ENCODE results near the gene MYPOP.
A peak's percentile ranks its signal among the peaks of the same experiment; 100 is the strongest.

MYPOP gene, protein sequence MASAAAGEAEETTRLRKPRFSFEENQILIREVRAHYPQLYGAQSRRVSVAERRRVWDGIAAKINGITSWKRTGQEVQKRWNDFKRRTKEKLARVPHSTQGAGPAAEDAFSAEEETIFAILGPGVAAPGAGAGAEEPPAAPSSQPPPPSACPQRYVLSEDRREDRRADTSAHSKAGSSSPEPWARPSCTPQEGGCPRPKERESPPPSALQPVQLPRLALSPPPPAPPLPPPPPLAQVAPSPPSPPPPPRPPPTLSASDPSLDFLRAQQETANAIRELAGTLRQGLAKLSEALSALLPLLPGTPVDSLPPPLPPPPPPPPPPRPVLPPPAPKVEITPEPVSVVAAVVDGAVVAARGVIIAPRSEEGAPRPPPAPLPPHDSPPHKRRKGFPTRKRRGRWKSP

GRCh38 chr19:45901912-45902650, at the start of gene MYPOP:
MYPOP (minus strand) TSS chr19:45902613; CDS start chr19:45901773, 840 bp downstream.
- DNase-seq: peak in 1 of 2 experiments; percentile 53

- DNase-seq: no peak
Observed at GRCh38 chr19:45947926-45948325, 45.5 kb upstream of the MYPOP start.

DNA sequence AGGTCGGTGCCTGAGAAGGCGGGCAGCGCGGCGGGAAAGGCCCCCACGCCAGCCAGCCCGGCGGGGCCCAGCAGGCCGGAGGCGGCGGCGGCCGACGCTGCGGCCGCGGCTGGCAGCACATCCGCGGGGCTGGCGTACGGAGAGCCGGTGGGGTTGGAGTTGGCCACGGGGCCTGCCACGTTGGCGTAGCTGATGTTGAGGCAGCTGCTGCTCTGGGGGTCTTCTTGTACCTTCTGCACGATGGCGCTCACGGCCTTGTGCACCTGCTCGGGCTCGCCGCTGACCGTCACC, 38.0 kb upstream of the MYPOP start:
- no peak for DNase-seq

DNA sequence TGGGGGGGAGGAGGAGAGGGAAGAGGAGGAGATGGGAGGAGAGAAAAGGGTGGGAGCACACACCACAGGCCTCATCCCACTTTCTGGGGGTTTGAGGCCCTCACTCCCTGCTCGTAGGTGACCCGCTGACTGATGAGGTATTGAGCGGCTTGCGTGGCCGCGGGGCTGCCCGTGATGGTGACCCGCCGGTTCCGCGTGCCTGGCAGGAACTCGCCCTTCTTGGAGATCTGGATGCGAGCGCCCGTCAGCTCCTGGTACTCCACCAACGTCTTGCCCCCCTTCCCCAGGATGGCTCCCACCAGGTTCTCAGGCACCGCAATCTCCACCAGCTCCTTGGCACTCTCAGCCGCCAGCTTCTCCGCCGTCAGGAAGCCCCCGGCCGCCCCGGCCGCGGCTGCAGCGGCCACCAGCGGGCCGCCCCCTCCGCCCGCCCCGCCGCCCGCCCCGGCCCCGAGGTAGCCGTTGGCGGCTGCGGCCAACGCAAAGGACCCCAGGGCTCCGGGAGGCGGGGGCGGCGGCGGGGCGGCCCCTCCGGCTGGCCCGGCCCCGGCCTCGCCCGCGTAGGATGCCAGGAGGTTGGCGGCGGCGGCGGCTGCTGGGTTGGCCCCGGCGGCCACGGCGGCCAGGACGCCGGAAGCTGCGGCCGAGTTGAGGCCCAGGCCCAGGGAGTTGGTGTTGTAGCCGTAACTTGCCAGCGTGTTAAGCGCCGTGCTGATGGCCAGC, 37.5 kb upstream of the MYPOP start:
- no peak for DNase-seq

DNA sequence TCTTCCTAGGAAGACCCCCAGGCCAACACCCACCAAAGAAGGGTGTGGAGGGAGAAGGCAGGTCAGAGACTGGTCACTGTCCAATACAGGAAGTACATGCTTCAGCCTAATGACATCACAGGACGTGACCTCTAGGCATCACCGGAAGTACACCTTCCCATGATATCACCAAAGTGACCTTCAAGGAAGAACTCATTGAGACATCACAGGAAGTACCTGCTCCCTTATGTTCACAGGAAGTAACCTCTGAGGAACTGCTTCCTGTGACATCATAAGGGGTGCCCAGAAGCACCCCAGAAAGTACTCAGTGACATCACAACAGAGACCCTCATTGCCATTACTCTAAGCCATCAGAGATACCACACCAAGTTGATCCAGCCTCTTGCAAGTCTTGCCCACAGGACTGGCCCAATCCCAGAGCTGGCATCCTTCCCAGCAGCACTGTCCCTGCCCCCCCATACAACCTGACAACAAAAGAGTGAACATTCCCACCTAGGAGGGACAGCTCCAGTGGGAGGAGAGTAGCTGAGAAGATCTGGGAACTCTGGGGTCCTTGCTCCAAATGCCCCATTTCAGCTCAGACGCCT, 36.4 kb upstream of the MYPOP start:
- DNase-seq: no peak

- peak in 1 of 2 experiments; percentile 29 for DNase-seq
Observed at GRCh38 chr19:45935267-45935666, 32.9 kb upstream of the MYPOP start.

DNA sequence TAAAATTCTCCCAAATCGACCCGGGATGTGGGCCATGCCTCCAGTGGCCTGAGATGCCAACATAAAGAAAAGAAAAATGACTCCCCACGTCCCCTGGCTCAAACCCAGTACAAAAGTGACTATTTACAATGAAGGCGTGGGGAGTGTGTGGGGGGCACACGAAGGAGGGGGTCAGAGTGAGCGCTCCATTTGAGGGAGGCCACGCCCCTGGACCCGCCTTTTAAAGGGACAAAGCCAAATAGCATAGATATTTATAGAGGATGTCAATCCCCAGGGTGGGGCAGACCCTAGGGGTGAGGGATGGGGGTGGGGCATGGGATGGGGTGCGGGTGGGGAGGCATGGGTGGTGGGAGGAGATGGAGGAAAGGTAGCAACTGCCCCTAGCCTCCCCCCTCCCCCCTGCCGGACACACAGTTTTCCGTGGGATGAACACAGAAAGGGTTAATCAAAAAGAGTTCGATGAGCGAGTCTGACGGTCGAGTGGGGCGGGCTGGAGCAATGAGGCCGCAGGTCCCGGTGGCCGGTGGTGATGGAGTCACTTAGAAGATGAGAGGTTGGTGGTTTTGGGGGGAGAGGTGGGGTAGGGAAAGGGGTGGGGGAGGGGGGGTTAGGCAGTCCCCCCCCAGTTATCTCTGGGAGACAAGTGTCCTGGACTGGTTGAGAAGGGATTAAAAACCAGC, 32.3 kb upstream of the MYPOP start:
- DNase-seq: peak in 1 of 2 experiments; percentile 15

DNA sequence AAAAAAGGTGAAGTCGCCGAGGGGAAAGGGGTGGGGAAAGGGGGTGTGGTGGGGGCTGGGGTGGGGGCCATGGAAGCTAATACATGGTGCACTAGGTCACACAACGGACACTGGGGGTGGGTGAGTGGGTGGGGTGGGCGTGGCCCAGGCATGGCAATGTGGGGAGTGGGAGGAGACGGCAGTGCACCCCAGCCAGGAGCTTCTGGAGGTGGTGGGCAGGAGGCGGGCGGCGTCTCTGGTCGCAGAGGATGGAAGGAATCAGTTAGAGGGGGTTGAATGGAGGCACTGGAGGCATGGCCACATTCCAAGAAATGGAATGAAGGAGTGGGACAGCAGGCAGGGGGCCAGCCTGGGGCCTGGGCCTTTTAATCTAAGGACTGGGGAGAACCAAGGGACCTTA, 31.3 kb upstream of the MYPOP start:
- DNase-seq: no peak

DNA sequence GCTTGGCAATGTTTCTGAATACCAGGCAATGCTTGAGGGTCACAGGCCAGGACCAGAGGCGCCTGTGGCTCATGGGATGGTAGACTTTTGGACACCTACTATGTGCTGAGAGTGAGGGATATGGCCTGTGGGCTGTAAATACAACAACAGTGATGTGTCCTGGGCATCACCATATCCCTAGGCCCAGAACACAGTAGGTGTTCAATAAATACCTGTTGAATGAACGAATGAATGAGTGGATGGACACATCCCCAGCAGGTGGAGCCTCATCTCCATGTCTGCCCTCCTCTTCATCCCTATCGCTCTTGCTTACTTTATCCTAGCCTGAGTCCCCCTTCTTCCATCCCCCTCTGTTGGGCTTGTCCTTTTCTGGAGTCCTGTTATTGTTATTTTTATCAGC, 28.6 kb upstream of the MYPOP start:
- DNase-seq: no peak

- DNase-seq: no peak
Observed at GRCh38 chr19:45929247-45929646, 26.8 kb upstream of the MYPOP start.

DNA sequence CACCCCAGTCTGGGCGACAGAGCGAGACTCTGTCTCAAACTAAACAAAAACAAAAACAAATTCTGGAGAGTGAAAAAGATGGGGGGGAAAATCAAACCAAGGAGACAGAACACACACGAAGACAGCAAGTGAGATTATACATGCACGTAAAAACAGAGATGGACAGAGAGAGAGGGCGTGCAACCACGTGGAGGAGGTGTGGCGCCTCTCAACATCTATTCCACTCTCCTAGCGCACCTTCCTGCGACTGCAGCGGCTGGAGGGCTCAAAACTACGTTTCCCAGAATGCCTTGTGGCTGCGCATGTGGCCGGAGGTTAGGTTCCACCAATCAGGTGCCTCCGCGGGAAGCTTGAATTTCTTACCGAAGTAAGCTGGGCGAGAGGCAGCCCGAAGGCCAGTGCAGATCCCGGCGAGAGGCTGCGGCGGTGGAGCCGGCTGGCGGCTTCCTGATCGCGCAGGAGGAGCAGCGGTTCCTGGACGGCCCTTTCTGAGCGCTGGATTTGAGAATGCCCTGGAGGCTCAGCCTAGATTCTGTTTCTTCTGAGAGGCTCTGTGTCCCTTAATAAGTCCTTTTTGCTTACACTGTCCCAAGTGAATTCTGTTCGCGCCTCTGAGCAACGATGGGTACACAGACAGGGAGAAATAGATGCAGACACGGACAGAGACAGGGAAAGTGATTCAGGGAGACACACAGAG, 25.3 kb upstream of the MYPOP start:
- peak; percentile 93 to 98 for DNase-seq

DNA sequence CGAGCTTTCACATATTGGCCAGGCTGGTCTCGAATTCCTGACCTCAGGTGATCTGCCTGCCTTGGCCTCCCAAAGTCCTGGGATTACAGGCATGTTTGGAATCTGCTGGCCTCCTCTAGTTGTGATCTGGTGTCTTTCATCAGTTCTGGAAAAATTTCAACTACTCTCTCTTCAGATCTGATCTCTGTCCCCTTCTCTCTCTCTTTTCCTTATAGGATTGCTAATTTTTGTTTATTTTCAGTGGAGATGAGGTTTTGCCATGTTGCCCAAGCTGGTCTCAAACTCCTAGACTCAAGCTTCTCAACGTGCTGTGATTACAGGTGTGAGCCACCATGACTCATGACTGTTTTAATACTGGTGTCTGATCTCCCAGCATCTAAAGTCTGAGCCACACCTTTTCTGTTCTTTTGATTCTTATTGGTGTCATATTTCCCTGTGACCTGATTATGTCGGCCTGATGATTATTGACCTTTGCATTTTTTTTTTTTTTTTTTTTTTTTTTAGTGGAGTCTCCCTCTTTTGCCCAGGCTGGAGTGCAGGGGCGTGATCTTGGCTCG, 22.6 kb upstream of the MYPOP start:
- no peak for DNase-seq

DNA sequence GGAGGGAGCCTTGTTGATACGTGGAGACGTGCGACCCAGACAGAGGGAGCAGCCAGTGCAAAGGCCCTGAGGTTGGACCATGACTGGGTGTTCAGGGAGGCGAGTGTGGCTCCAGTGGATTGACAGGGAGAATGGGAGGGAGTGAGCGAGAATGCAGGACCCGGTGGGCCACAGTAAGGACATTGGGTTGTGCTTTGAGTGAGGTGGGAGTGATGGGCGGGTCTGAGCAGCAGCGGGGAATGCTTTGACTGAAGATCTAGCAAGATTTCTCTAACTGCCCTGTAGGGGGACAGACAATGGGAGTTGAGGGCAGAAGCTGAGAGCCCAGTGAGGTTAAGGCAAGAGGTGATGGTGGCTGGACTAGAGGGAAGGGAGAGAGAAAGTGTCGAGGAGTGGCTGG, 19.9 kb upstream of the MYPOP start:
- DNase-seq: peak in 1 of 2 experiments; percentile 19

GRCh38 chr19:45920458-45920857, 18.0 kb upstream of the MYPOP start:
- no peak for DNase-seq

- no peak for DNase-seq
Observed at GRCh38 chr19:45919678-45920077, 17.3 kb upstream of the MYPOP start.

DNA sequence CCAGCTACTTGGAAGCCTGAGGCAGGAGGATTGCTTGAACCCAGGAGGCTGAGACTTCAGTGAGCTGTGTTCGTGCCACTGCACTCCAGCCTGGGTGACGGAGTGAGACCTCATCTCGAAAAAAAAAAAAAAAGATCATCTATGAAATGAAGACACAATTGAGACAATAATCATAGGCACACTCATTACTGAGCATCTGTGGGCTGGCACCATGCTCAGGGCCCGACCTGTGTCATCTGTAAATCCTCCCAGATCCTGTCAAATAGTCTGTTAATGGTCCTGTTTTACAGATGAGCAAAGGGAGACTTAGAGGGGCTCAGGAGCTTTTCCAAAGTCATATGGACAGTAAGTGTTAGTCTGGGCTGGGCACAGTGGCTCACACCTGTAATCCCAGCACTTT, 16.3 kb upstream of the MYPOP start:
- no peak for DNase-seq

DNA sequence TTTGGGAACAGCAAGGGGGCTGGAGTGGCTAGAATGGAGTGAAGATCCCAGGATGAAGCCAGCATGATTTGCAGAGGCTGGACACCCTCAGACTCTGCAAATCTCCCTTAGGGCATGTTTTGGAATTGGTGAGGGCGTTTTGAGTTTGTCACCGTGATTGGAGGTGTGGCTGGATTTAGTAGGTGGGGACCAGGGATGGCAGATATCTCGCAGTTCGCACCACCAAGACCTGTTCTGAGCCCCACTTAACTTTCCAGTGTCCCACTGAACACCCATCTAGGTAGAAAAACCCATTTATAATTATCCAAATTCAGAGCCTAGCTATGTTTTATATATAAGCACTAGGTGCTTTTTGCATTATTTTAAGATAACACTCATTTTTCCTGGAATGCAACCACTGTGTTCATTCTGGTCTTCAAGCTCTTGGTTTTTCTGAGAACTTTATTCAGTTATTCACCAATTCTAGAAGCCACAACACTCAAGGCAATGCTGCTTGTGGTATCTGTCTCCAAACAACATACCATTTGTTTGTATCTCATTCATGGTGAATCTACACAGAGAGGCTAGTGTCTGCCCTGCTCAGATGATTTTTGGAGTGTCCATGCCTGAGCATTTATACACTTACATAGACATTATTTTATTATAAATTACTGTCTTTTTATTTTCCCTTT, 15.1 kb upstream of the MYPOP start:
- DNase-seq: no peak

DNA sequence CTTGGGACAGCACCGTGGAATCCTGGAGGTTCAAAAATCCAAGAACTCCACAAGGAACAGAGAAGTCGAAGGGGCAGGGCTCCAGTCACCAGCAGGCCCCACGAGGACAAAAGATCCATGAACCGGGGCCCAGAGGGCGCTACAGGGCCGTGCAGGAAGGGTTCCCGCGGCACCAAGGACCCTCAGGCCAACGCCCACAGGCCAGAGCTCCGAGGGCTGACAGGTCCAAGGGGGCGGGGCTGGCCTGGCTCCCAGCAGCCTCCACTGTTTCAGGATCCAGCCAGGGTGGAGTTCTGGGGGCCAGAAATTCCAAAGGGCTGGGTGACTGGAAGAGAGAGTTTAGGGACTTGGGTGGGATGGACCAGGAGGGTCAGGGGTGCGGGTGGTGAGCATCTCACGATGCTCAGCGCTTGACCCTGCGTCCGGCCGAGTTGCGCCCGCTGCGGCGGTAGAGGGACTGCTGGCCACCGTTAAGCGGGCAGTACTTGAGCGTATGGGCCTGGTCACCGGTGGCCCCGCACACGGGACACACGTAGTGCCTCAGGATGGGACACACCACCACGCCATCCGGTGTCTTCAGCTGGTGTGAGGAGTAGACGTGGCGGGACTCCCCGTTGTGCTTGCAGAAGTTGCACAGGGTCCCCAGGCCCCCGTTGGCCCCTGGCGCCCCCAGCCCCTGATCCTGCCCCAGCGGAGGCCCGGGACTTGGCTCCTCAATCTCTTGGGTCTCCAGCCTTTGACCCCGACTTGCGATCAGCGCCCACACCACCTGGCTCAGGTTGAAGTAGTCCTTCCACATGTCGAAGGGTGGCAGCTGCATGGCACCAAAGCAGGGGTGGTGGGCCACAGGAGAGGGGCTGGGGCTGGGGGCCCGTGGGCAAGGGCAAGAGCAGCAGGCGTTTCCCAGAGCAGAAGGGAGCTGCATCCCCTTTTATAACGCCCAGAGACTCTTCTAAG, 11.7 kb upstream of the MYPOP start, which contains the start of gene NANOS2:
Gene NANOS2 (minus strand): TSS at position 905 of the 957 bp plus-strand sequence. CDS start 85 bp downstream, at position 820.
- DNase-seq: peak in 1 of 2 experiments; percentile 69

DNA sequence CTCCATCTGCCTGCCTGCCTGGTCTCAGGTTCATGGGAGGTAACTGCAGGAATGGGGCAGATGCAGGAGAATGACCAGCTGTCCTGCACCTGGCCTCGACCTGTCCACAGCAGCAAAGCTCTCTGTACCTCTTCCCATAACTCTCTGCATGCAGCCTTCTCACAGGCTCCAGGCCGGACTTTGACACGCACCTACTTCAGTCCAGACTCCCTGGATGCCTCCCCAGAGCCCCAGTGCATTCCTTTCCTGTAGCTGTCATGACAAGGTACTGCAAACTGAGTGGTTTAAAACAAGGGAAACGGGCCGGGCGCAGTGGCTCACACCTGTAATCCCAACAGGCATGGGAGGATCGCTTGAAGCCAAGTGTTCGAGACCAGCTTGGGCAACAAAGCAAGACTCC, 8.9 kb upstream of the MYPOP start:
- DNase-seq: no peak

DNA sequence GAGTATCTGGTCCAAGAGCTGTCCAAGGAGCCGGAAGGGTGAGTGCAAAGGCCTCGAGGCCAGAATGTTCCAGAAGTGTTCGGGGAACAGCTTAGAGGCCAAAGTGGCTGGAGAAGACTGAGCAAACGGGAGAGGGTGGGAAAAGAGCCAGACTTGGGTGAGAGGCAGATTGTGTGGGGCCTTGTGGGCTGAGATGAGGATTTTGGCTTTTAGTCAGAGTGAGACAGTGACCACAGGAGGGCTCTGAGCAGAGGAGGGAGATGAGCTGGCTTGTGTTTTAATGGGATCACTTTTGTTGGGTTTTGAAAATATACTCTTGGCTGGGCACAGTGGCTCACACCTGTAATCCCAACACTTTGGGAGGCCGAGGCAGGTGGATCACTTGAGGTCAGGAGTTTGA, 6.5 kb upstream of the MYPOP start:
- DNase-seq: no peak

Measured in NCI-H526 (cell line).